GM18499 (cell line): ENCODE results near the gene EDRF1.
"Not testable (repeated sequence)": the region's sequence is repeated elsewhere in the genome, so short reads cannot be mapped to it uniquely, and the experiment has no call there.

ENCODE experiments used
- ATAC-seq: cut with Tn5 transposase; IDR thresholded peaks from one replicate; pipeline ENCODE4 v1.9.1; 2021; ENCODE audit warnings: moderate number of reproducible peaks; ENCODE audit not compliant: insufficient read depth, unreplicated experiment

Gene EDRF1

GRCh38 chr10:125700355-125700911 lies 19.1 kb upstream of the EDRF1 start:
- ATAC-seq: no peak

DNA sequence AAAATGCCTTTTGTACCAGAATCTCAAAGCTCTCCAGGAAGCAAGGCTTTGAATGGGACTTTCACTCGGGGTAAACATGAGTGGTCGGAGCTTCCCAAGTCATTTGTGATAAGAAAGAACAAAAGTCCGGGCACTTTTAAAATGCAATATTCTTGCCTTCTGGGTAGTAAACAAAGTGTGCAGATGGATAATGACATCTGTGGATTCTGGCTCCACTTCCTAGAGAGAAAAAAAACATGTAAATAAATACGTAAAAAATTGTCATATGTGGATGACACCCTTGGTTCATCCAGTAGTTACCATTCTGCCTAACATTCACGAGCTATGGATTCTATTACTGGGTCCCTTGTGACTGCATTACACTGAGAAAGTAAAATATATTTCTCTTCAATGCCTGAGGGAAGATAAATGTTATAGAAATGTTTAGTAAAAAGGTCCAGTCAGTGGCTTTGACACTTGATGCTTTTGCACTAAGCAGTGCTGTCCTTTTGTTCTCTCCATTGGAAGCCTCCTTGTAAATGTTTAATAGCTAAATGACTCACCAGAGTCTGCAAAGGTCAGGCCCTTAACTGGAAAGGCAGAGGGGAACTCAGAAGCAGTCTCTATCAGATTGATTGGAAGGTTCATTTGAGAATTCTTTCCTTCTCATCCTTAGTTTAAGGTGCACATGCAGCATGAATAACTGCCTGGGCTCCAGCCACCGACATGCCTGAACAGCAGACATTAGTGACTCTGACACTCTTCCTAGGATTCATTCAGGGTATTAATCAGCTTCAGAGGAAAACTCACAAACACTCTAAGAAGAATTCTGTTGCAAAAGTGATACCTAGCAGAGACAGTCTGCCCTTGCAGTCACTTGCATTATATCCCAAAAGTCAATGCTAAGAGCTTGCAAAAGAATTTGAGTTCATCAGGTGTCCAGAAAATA lies 11.7 kb upstream of the EDRF1 start:
- ATAC-seq: no peak

DNA sequence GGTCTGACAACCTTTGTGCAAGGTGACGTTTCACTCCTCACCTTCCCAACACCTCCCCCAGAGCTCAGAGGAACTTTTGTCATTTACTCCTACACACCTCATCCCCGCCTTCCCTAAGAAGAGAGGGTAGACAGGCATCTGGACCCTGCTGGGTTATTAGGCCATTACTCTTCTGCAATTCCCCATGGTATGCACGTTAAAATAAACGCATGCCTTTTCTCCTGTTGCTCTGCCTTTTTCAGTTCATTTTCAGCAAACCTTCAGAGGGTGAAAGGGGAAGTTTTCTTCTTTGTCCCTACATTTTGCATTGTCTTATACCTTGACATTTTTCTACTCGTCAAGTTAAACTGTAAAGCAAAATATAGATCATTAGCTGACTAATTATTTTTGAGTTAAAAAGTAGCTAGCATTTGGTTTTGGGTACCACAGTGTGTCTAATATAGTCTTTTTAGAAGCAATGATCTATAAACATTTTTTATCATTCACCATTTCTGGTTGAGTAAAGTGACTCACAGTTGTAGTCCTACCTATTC lies 10.5 kb upstream of the EDRF1 start:
- no peak for ATAC-seq

DNA sequence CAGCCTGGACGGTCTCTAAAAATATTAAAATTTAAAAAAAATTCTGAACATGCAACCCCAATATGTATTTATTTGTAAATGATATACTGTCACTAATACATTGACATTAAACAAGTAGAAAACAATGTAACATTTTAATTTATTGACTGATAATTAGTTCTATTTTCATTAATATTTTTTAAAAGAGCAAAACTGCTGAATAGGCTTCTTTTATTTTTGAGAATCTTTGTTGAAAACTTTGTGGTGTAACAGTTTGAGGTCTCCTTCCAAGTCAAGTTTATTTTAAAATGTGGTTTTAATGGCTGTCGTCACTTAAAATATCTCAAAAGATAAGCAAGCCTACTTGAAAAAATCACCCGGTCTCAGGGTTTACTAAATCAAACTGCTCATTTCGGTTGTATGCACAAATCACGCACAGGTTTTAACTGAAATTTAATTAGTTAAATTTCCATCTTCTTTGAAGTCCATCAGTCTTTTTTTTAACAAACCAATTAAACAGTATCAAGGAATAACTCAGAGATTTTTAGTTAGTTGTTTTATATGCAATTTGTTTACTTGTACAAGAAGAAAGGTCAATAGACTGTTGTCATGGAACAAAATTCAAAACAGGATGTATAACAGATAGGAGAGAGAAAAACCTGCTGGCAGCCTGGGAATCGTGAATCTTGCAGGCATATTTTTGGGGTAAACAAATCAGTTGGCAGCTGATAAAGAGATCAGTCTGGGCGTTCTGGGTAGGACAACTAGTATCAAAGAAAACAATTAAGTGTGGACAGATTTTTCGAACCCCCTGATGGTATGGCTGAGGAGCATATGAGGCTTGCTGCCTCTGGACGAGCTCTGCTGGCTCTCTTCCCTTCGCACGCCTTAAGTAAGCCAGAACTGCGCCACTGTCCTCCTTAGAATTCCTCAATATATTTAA lies 9.7 kb upstream of the EDRF1 start:
- no peak for ATAC-seq

GRCh38 chr10:125711110-125711750 lies 8.3 kb upstream of the EDRF1 start:
- no peak for ATAC-seq

DNA sequence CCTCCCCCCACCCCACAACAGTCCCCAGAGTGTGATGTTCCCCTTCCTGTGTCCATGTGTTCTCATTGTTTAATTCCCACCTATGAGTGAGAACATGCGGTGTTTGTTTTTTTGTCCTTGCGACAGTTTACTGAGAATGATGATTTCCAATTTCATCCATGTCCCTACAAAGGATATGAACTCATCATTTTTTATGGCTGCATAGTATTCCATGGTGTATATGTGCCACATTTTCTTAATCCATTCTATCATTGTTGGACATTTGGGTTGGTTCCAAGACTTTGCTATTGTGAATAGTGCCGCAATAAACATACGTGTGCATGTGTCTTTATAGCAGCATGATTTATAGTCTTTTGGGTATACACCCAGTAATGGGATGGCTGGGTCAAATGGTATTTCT lies 4.8 kb upstream of the EDRF1 start:
- ATAC-seq: not testable (repeated sequence)

- ATAC-seq: no peak
Observed at GRCh38 chr10:125720002-125720382, 483 bp downstream of the EDRF1 start.

DNA sequence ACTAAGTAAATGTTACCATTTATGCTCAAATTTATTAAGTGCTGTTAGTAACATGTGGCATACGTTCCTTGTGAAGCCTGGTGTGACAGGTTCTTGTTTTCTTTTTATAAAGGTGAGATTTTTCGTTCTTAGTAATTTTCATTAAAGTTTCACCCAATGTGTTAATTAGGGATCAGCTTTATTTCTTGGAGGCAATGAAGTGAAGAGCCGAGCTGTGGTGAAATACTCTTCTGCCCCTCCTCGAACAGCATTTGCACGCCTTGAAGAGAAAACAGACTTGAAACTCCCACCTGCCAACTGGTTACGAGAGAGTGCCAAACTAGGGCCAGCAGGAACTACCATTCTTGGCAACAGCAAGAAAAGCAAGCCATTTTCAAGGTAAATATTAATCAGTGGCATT lies 1.5 kb downstream of the EDRF1 start:
- ATAC-seq: no peak

DNA sequence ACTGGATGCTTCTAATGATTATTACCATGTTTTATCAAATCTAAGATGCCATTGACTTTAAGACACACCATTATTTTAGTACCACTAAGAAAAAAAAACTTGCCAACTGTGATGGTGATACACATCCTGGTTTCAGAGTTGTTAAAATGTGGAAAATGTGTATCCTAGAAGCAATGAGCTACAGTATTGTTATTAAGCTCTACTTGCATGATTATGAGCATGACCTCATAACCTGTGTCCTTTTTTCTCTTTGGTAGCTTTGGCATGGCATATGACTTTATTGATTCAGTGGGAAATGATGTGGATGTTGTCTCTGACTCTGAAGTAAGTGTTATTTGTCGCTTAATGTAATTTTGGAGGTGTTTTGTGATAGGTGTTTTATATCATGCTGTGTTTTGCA lies 3.3 kb downstream of the EDRF1 start:
- ATAC-seq: no peak

GRCh38 chr10:125726914-125727313 lies 7.4 kb downstream of the EDRF1 start:
- ATAC-seq: no peak

GRCh38 chr10:125727436-125727835 lies 7.9 kb downstream of the EDRF1 start:
- ATAC-seq: no peak

GRCh38 chr10:125734148-125734547 lies 14.6 kb downstream of the EDRF1 start:
- ATAC-seq: no peak

- no peak for ATAC-seq
Observed at GRCh38 chr10:125734823-125735222, 15.3 kb downstream of the EDRF1 start.

DNA sequence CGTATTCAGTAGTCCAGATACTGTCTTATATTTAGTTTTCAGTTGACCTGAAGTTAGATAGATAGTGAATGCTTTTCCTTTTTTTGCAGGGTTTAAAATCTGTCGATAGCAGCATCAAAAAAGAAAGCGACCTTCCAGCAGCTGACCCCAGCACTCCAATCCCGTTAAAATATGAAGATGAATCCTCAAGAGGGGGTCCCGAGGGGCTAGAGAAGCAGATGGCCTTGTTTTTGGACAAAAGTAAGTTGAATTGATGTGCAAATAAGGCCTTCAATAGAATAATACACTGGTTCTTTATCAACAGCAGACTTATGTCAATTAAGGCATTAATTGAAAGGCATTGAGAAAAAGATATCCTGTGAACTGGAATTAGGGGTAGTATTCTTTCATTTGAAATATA lies 18.7 kb downstream of the EDRF1 start:
- ATAC-seq: no peak

DNA sequence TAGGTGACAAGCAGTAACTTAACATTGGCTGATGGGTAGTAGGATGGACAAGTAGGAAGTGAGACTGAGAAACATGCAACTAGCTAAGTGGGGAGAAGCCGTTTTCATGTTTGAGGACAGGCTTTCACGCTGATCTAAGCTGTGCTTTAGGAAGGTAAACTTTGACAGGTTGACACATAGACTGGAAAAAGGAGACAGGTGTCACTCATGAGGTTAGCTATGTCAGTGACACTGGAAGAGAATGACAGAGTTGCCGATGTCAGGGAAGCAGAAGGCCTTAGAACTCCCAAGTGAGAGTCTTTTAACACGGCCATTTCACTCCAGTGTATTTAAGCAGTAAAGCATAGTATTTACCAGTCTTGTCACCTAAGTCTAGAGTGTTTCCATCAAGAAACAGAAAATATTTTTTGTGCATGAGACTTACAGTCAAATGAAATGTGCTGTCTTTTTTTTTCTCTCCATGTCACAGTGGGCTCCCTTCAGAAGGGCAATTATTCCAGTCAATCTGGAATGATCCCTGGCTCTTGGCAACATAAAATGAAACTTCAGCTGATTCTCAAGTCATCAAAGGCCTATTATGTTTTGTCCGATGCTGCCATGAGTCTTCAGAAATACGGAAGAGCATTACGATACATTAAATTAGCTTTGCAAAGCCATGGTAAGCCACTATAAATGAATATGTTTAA lies 20.6 kb downstream of the EDRF1 start:
- ATAC-seq: no peak

DNA sequence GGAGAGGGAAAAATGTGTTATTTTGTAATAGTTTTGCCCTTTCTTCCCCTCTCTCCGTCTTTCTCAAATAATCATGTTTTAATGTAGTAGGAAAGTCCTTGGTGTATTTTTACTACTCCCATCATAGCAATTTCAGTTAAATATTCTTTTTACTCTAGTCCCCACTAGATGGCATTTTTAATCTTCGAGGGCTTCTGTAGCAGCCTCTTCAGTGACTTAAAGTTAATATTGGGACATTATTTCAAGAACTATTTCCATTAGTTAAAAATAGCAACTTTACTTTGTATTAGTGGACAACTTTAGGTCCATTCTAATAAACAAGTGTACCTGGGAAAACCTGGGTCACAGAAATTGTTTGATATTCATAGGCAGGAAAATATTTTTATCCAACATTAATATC lies 23.0 kb downstream of the EDRF1 start:
- ATAC-seq: no peak

DNA sequence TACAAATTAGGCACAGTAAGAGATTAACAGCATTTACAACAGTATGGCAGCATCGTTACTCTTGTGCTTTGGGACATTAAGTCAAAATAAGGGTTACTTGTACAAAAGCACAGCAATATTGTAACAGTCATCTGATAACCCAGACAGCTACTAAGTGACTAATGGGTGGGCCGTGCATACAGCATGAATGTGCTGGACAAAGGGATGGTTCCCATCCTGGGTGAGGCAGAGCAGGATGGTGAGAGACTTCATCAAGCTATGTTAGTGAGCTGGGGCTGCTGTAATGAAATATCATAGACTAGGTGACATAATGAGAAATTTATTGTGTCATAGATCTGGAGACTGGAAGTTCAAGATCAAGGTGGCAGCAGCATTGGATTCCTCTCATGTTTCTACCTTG lies 25.4 kb downstream of the EDRF1 start:
- ATAC-seq: no peak

DNA sequence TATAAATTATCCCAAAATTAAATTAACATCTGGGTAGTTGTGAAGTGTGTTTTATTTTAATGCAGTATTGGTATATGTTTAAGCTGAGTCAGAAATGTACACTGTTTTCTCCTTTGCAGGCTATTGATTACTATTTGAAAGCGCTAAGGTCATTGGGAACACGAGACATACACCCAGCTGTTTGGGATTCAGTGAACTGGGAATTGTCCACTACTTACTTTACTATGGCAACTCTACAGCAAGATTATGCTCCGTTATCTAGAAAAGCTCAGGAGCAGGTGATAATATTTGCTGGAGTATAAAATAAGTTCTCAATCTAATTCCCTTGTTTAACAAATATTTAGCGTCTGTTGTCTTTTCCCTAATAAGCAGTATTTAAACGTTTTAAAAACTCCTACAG lies 27.9 kb downstream of the EDRF1 start:
- no peak for ATAC-seq

- ATAC-seq: no peak
Observed at GRCh38 chr10:125756196-125756595, 36.7 kb downstream of the EDRF1 start.
